Ishikawa (cell line): ENCODE measurements around the gene SLC2A1.
A peak's percentile ranks its signal among the peaks of the same experiment; 100 is the strongest.

ENCODE experiments used
- CEBPB ChIP-seq: IDR thresholded peaks from 2 replicates; pipeline ENCODE4 v1.6.1; 2012
- CREB1 ChIP-seq: IDR thresholded peaks from 2 replicates; pipeline ENCODE4 v1.6.1; 2012; ENCODE audit warnings: low read depth
- EGR1 ChIP-seq: IDR thresholded peaks from 2 replicates; pipeline ENCODE4 v1.6.1; 2012
- EP300 ChIP-seq: IDR thresholded peaks from 2 replicates; pipeline ENCODE4 v1.6.1; 2012; ENCODE audit warnings: borderline replicate concordance
- FOXM1 ChIP-seq: IDR thresholded peaks from 2 replicates; pipeline ENCODE4 v1.6.1; 2012; ENCODE audit warnings: low read depth, borderline replicate concordance
- NFIC ChIP-seq: IDR thresholded peaks from 2 replicates; pipeline ENCODE4 v1.6.1; 2012
- RAD21 ChIP-seq: IDR thresholded peaks from 2 replicates; pipeline ENCODE4 v1.6.1; 2012; ENCODE audit warnings: low read depth
- TAF1 ChIP-seq: IDR thresholded peaks from 2 replicates; pipeline ENCODE4 v1.6.1; 2012; ENCODE audit warnings: low read depth, mild to moderate bottlenecking
- TCF12 ChIP-seq: IDR thresholded peaks from 2 replicates; pipeline ENCODE4 v1.6.1; 2012; ENCODE audit warnings: low read depth
- TEAD4 ChIP-seq: IDR thresholded peaks from 2 replicates; pipeline ENCODE4 v1.6.1; 2012
- YY1 ChIP-seq: IDR thresholded peaks from 2 replicates; pipeline ENCODE4 v1.6.1; 2012; ENCODE audit warnings: low read depth
- ZBTB7A ChIP-seq: IDR thresholded peaks from 2 replicates; pipeline ENCODE4 v1.6.1; 2012; ENCODE audit warnings: low read depth
- TF ChIP-seq, protein P1 (sequence below): IDR thresholded peaks from 2 replicates; pipeline ENCODE4 v1.6.1; 2012
- TF ChIP-seq, protein P2 (sequence below): IDR thresholded peaks from 2 replicates; pipeline ENCODE4 v1.6.1; 2012; ENCODE audit warnings: low read depth, mild to moderate bottlenecking
- TF ChIP-seq, protein P3 (sequence below): IDR thresholded peaks from 2 replicates; pipeline ENCODE4 v1.6.1; 2012

SLC2A1 gene

DNA sequence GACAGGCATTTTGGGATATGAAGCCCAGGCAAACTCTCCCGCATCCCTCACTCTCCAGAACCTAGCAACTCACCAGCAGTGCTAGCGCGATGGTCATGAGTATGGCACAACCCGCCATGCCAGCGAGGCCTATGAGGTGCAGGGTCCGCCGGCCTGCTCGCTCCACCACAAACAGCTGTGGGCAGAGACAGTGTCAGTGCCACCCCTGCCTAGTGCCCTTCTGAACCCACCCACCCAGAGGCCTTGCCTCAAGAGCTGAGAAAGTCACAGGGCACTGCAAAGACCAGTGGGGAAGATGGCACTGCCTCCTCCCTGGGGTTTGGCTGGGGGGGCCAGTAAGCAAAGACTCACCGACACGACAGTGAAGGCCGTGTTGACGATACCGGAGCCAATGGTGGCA is 29.8 kb downstream of the SLC2A1 start:
- TF ChIP-seq EGR1 (no peak), TAF1 (no peak), TCF12 (no peak), RAD21 (no peak), FOXM1 (no peak)

DNA sequence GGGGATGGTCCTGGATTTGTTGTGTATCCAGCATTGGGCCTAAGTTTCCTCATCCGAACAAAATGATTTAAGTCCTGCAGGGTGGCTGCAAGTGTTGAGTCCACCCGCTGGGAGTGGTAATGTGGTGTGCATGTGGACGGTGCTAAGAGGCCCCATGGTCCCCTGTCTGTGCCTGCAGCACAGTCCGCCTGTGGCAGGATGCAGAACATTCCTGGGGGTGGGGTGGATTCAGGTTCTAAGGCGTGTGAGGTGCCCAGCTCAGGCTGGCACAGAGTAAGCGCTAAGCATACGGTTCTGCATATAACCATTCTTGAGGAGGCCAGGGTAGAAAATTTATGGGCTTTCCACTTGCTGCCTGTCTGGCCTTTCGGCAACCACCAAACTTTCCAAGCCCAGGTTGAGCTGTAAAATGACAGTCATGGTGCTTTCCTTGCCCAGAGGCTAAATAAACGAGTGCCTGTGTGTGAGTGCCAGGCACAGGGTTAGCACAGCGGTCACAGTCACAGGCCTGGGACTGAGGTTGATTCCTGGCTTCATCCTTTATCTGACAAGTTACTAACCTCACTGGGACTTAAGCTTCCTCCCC is 30.7 kb downstream of the SLC2A1 start:
- peak; percentile 76 for TF ChIP-seq TEAD4
- TF ChIP-seq RAD21 = no peak

DNA sequence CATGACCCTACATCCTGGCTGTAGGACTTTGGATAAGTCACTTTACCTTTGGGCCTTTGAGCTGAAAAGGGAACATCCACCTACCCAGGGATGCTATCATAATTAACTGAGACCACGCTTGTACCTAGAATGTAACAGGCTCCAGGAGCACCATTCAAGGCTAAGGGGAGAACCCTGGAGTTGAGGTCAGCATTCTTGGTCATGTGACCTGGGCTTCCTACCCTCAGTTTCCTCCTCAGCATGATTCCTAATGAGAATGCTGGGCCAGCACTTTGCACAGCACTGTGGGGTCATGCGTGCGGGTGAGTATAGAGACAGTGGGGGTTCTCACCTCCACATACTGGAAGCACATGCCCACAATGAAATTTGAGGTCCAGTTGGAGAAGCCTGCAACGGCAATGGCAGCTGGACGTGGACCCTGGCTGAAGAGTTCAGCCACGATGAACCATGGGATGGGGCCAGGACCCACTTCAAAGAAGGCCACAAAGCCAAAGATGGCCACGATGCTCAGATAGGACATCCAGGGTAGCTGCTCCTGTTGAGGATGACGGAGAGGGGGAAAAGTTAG is 31.3 kb downstream of the SLC2A1 start:
- TF ChIP-seq TEAD4 = no peak
- TF ChIP-seq, protein P1, sequence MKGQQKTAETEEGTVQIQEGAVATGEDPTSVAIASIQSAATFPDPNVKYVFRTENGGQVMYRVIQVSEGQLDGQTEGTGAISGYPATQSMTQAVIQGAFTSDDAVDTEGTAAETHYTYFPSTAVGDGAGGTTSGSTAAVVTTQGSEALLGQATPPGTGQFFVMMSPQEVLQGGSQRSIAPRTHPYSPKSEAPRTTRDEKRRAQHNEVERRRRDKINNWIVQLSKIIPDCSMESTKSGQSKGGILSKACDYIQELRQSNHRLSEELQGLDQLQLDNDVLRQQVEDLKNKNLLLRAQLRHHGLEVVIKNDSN = peak; percentile 47; the same call in 1 of the 2 replicates

DNA sequence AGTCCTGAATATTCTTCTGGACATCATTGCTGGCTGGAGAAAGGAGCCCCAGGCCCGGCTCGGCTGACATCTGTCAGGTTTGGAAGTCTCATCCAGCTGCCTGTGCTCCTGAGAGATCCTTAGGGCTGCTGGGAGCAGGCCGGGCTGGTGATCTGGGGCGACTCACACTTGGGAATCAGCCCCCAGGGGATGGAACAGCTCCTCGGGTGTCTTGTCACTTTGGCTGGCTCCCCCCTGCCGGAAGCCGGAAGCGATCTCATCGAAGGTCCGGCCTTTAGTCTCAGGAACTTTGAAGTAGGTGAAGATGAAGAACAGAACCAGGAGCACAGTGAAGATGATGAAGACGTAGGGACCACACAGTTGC is 31.8 kb downstream of the SLC2A1 start:
- TF ChIP-seq TCF12 = no peak
- no peak for TF ChIP-seq ZBTB7A
- TF ChIP-seq, protein P2, sequence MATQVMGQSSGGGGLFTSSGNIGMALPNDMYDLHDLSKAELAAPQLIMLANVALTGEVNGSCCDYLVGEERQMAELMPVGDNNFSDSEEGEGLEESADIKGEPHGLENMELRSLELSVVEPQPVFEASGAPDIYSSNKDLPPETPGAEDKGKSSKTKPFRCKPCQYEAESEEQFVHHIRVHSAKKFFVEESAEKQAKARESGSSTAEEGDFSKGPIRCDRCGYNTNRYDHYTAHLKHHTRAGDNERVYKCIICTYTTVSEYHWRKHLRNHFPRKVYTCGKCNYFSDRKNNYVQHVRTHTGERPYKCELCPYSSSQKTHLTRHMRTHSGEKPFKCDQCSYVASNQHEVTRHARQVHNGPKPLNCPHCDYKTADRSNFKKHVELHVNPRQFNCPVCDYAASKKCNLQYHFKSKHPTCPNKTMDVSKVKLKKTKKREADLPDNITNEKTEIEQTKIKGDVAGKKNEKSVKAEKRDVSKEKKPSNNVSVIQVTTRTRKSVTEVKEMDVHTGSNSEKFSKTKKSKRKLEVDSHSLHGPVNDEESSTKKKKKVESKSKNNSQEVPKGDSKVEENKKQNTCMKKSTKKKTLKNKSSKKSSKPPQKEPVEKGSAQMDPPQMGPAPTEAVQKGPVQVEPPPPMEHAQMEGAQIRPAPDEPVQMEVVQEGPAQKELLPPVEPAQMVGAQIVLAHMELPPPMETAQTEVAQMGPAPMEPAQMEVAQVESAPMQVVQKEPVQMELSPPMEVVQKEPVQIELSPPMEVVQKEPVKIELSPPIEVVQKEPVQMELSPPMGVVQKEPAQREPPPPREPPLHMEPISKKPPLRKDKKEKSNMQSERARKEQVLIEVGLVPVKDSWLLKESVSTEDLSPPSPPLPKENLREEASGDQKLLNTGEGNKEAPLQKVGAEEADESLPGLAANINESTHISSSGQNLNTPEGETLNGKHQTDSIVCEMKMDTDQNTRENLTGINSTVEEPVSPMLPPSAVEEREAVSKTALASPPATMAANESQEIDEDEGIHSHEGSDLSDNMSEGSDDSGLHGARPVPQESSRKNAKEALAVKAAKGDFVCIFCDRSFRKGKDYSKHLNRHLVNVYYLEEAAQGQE = no peak
- TF ChIP-seq FOXM1 = no peak
- no peak for TF ChIP-seq TEAD4
- TF ChIP-seq EGR1 = no peak
- no peak for TF ChIP-seq NFIC
- TF ChIP-seq, protein P3, sequence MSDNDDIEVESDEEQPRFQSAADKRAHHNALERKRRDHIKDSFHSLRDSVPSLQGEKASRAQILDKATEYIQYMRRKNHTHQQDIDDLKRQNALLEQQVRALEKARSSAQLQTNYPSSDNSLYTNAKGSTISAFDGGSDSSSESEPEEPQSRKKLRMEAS = no peak
- TF ChIP-seq CREB1 = no peak
- no peak for TF ChIP-seq RAD21
- TF ChIP-seq EP300 = no peak
- TF ChIP-seq TAF1 = no peak
- TF ChIP-seq, protein P1 = no peak
- no peak for TF ChIP-seq YY1
- no peak for TF ChIP-seq CEBPB

DNA sequence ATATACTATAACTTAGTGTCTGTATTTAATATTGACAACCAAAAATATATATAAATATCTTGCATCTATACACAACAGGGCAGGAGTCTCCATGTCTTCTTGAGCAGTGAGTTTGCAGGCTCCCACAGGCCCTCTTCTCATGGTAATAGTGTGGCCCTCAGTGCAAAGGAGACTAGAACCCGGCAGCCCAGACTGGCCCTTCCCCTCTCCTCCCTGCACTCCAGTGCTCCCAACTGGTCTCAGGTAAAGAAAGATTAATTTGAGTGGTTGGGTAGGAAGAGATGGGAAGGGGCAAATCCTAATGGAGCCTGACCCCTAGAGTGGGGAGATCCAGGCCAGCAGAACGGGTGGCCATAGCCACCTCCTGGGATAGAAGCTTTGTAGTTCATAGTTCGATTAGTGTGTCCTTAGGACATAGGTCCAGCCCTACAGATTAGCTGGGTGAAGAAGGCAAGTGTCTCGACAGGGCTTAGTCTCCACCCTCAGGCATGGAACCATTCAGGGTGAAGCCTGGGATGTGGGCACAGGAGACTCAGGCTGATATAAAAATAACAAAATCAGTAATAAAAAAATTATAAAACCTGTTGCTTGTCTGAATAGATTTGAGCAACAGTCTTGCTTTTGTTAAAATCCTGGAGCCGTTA is 32.3 kb downstream of the SLC2A1 start:
- TF ChIP-seq CEBPB = no peak

DNA sequence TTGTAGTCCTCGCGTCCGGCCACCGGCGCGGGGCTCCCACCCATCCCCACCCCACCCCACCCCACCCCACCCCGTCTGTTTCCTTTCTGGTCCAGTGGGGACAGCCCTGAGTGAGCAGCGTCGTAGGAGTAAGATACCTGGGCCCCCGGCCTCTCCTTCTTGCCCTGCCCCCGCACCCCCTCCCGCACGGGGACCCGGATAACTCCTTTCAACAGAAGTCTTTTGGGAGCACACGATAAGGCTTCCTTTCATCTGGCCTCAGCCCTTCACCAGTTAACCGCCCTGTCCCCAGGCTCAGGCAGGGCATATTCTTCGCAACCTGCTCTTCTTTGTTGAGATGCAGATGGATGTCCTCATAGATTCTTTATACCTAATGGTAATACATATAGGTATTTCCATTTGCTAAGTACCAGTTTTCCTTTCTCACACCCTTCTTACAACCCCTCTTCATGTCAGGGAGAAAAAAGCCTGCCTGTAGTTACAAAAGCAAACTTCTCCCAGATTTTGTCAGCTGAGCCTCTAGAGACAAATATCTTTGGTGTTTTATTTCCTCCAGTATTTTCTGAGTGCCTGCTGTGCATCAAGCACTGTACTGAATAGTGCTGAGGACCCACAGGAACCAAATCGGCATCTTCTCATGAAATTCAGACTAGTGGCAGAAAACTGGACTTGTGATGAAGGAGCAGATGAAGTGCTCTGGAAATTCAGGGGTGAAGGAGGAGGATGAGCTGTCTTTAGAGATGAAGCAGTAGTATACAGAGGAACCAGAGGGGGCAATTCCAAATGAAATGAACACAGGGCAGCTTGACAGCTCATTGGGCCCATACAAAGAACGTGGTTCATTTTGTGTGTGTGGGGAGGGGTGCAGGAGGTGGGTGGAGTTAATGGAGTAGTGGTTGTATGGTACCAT is 33.6 kb downstream of the SLC2A1 start:
- TF ChIP-seq FOXM1 (no peak), RAD21 (no peak), ZBTB7A (0 out of 2 replicates have a peak, but pooled peaks have one; percentile 25)

DNA sequence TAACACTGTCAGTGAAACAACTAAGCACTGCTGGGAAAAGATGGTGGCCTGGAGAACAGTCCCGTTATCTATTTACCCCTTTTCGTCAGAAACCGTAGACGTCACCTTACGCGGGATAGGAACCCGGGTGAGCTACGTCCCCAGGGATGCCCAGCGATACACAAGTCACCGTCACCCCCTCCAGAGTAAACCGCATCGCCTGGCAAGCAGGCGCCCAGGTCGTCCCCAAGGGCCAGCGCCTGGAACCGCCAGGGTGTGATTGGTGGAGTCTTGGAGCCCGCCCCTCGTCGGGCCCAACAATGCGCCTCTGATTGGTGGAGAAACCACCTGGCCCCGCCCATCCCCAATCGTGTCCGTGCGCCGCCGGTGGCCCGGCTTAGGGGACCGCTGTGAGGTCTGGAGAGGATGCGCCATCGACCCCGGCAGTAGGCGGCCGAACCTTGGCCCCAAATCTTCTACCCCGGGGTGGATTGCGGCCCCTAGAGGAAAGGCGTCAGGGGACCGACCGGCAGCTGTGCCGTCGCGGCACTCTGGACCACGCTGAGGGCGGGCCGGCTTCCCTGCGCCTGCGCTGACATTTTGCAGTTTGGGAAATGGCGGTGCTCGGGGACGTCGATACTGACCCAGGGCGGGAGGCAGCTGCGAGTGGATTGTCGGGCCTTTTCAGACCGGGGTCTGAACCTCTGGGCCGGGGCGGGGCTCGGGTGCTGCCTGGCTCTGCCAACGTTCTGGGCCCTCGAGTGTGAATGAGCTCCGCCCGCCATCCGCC is 34.4 kb downstream of the SLC2A1 start:
- TF ChIP-seq, protein P2 = peak; percentile 11; the same call in 1 of the 2 replicates
- TF ChIP-seq YY1 (peak; percentile 88), EP300 (no peak), TCF12 (peak; percentile 10; the same call in 1 of the 2 replicates), FOXM1 (no peak), CREB1 (peak; percentile 47), NFIC (no peak; the same call in 1 of the 2 replicates), RAD21 (no peak), EGR1 (no peak; the same call in 1 of the 2 replicates), TEAD4 (no peak; the same call in none of the 2 replicates), ZBTB7A (peak; percentile 61; the same call in 1 of the 2 replicates), CEBPB (no peak), TAF1 (peak; percentile 57)
- TF ChIP-seq, protein P1 = no peak
- TF ChIP-seq, protein P3 = peak; percentile 84
